ENCODE measurements around the gene SHANK3.

Gene SHANK3

GRCh38 chr22:50665738-50666137 is 6.9 kb upstream of the SHANK3 start:
- Histone ChIP-seq H3K23ac (ENCODE audit: low read length) (no peak overlapping the region), H3K4me1 (ENCODE audit: control insufficient read depth in 1 of 2, insufficient read depth in 2 of 2, low read length in 2 of 2) (no peaks in the 10 kb centered on the region), H2BK120ac (ENCODE audit: insufficient read depth, low read length, poor library complexity) (no peak overlapping the region), H3K4me3 (ENCODE audit: low read depth, low read length) (no peak overlapping the region), H3K4ac (ENCODE audit: low read depth, low read length) (no peak overlapping the region), H3K79me2 (ENCODE audit: control insufficient read depth, insufficient read depth, low read length, poor library complexity) (no peaks in the 10 kb centered on the region), H3K4me2 (ENCODE audit: low read length) (no peak overlapping the region), H3K18ac (ENCODE audit: low read length) (no peak overlapping the region), H3K9ac (ENCODE audit: low read length) (no peak overlapping the region), H4K12ac (ENCODE audit: low read depth, low read length) (no peak overlapping the region), H2BK5ac (ENCODE audit: low read depth, low read length, poor library complexity) (no peak overlapping the region), H2AK5ac (ENCODE audit: low read length) (no peak overlapping the region), H3K27me3 (ENCODE audit: insufficient read depth, low read length) (no peaks in the 10 kb centered on the region), H4K8ac (ENCODE audit: low read depth, low read length) (no peak overlapping the region), H3K14ac (ENCODE audit: low read length) (no peak overlapping the region), H3K9me3 (ENCODE audit: insufficient read depth, low read depth, low read length) (peaks cover 2% of the 10 kb centered on the region), H3K27ac (ENCODE audit: low read depth, low read length) (no peak overlapping the region), H3K36me3 (ENCODE audit: control insufficient read depth in 1 of 2, insufficient read depth in 2 of 2, low read length in 2 of 2) (no peaks in the 10 kb centered on the region), H2AFZ (ENCODE audit: insufficient read depth, low read length, poor library complexity) (no peak overlapping the region), H2BK12ac (ENCODE audit: low read length) (no peak overlapping the region), H4K91ac (ENCODE audit: low read depth, low read length) (no peak overlapping the region), H3K79me1 (ENCODE audit: low read length) (no peaks in the 10 kb centered on the region)
- no CpG with 5 or more reads among the region's 2 CpGs for WGBS (ENCODE audit: extremely low coverage, insufficient coverage, insufficient read length)
- no peak for DNase-seq

GRCh38 chr22:50670513-50670912 is 2.1 kb upstream of the SHANK3 start:
- Histone ChIP-seq H2BK12ac (ENCODE audit: low read length) (no peak overlapping the region), H4K8ac (ENCODE audit: low read depth, low read length) (no peak overlapping the region), H3K14ac (ENCODE audit: low read length) (no peak overlapping the region), H3K9me3 (ENCODE audit: insufficient read depth, low read depth, low read length) (peaks cover 13% of the 10 kb centered on the region), H2AFZ (ENCODE audit: insufficient read depth, low read length, poor library complexity) (no peak overlapping the region), H3K23ac (ENCODE audit: low read length) (no peak overlapping the region), H3K9ac (ENCODE audit: low read length) (no peak overlapping the region), H2AK5ac (ENCODE audit: low read length) (no peak overlapping the region), H4K91ac (ENCODE audit: low read depth, low read length) (no peak overlapping the region), H3K27me3 (ENCODE audit: insufficient read depth, low read length) (peaks cover 18% of the 10 kb centered on the region), H3K79me1 (ENCODE audit: low read length) (no peaks in the 10 kb centered on the region), H3K27ac (ENCODE audit: low read depth, low read length) (no peak overlapping the region), H3K4me2 (ENCODE audit: low read length) (no peak overlapping the region), H4K12ac (ENCODE audit: low read depth, low read length) (no peak overlapping the region), H2BK5ac (ENCODE audit: low read depth, low read length, poor library complexity) (no peak overlapping the region), H2BK120ac (ENCODE audit: insufficient read depth, low read length, poor library complexity) (no peak overlapping the region), H3K4me3 (ENCODE audit: low read depth, low read length) (no peak overlapping the region), H3K79me2 (ENCODE audit: control insufficient read depth, insufficient read depth, low read length, poor library complexity) (no peaks in the 10 kb centered on the region), H3K4ac (ENCODE audit: low read depth, low read length) (no peak overlapping the region), H3K36me3 (ENCODE audit: control insufficient read depth in 1 of 2, insufficient read depth in 2 of 2, low read length in 2 of 2) (no peaks in the 10 kb centered on the region), H3K18ac (ENCODE audit: low read length) (no peak overlapping the region), H3K4me1 (ENCODE audit: control insufficient read depth in 1 of 2, insufficient read depth in 2 of 2, low read length in 2 of 2) (peaks cover 3 to 7% of the 10 kb centered on the region in 2 experiments)
- WGBS (ENCODE audit: extremely low coverage, insufficient coverage, insufficient read length) = no CpG with 5 or more reads among the region's 4 CpGs
- no peak for DNase-seq

- Histone ChIP-seq H2BK120ac (ENCODE audit: insufficient read depth, low read length, poor library complexity) (no peak overlapping the region), H3K4me3 (ENCODE audit: low read depth, low read length) (no peak overlapping the region), H2BK12ac (ENCODE audit: low read length) (no peak overlapping the region), H3K36me3 (ENCODE audit: control insufficient read depth in 1 of 2, insufficient read depth in 2 of 2, low read length in 2 of 2) (no peaks in the 10 kb centered on the region), H3K9me3 (ENCODE audit: insufficient read depth, low read depth, low read length) (peaks cover 18% of the 10 kb centered on the region), H2AFZ (ENCODE audit: insufficient read depth, low read length, poor library complexity) (no peak overlapping the region), H2AK5ac (ENCODE audit: low read length) (no peak overlapping the region), H3K79me1 (ENCODE audit: low read length) (no peaks in the 10 kb centered on the region), H3K27ac (ENCODE audit: low read depth, low read length) (no peak overlapping the region), H3K79me2 (ENCODE audit: control insufficient read depth, insufficient read depth, low read length, poor library complexity) (no peaks in the 10 kb centered on the region), H3K23ac (ENCODE audit: low read length) (no peak overlapping the region), H3K18ac (ENCODE audit: low read length) (no peak overlapping the region), H3K9ac (ENCODE audit: low read length) (no peak overlapping the region), H3K4me2 (ENCODE audit: low read length) (no peak overlapping the region), H3K14ac (ENCODE audit: low read length) (no peak overlapping the region), H4K91ac (ENCODE audit: low read depth, low read length) (no peak overlapping the region), H4K12ac (ENCODE audit: low read depth, low read length) (no peak overlapping the region), H2BK5ac (ENCODE audit: low read depth, low read length, poor library complexity) (no peak overlapping the region), H3K4ac (ENCODE audit: low read depth, low read length) (no peak overlapping the region), H4K8ac (ENCODE audit: low read depth, low read length) (no peak overlapping the region), H3K27me3 (ENCODE audit: insufficient read depth, low read length) (peaks cover 20% of the 10 kb centered on the region), H3K4me1 (ENCODE audit: control insufficient read depth in 1 of 2, insufficient read depth in 2 of 2, low read length in 2 of 2) (peaks cover 3 to 7% of the 10 kb centered on the region in 2 experiments)
- no CpG with 5 or more reads among the region's 10 CpGs for WGBS (ENCODE audit: extremely low coverage, insufficient coverage, insufficient read length)
- DNase-seq = no peak
These were observed 1.6 kb upstream of the SHANK3 start for GRCh38 chr22:50670914-50671538.

DNA sequence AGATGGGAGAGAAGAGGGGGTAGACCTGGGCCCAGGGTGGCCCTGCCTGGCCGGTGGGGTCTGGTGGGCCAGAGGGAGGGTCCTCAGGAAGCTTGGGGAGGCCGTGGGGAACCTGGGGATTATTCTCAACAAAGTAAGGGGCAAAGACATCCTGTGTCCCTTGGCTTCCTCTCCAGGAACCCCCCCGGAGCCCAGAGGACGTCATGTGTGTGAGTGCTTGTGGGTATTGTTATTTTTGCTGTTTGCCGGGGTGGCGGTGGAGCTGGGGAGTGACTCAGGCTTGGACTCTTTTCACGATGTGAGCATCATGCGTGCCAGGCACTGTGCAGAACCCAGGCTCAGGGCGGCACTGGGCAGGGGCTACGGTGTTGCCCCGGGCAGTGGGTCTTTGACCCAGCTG is 982 bp upstream of the SHANK3 start:
- H3K4ac ChIP-seq (ENCODE audit: low read depth, low read length) = no peak overlapping the region
- no peak overlapping the region for H3K18ac ChIP-seq (ENCODE audit: low read length)
- H4K12ac ChIP-seq (ENCODE audit: low read depth, low read length) = no peak overlapping the region
- no peak overlapping the region for H2BK5ac ChIP-seq (ENCODE audit: low read depth, low read length, poor library complexity)
- no peak overlapping the region for H2BK120ac ChIP-seq (ENCODE audit: insufficient read depth, low read length, poor library complexity)
- no peak overlapping the region for H3K9ac ChIP-seq (ENCODE audit: low read length)
- no peaks in the 10 kb centered on the region for H3K36me3 ChIP-seq (ENCODE audit: control insufficient read depth in 1 of 2, insufficient read depth in 2 of 2, low read length in 2 of 2)
- no peaks in the 10 kb centered on the region for H3K79me1 ChIP-seq (ENCODE audit: low read length)
- H2BK12ac ChIP-seq (ENCODE audit: low read length) = no peak overlapping the region
- H4K91ac ChIP-seq (ENCODE audit: low read depth, low read length) = no peak overlapping the region
- no CpG with 5 or more reads among the region's 11 CpGs for WGBS (ENCODE audit: extremely low coverage, insufficient coverage, insufficient read length)
- H3K27me3 ChIP-seq (ENCODE audit: insufficient read depth, low read length) = peaks cover 20% of the 10 kb centered on the region
- H3K14ac ChIP-seq (ENCODE audit: low read length) = no peak overlapping the region
- no peak overlapping the region for H2AFZ ChIP-seq (ENCODE audit: insufficient read depth, low read length, poor library complexity)
- no peak overlapping the region for H3K27ac ChIP-seq (ENCODE audit: low read depth, low read length)
- peaks cover 19% of the 10 kb centered on the region for H3K9me3 ChIP-seq (ENCODE audit: insufficient read depth, low read depth, low read length)
- no peak overlapping the region for H4K8ac ChIP-seq (ENCODE audit: low read depth, low read length)
- no peak overlapping the region for H3K23ac ChIP-seq (ENCODE audit: low read length)
- H3K4me3 ChIP-seq (ENCODE audit: low read depth, low read length) = no peak overlapping the region
- peaks cover 3 to 7% of the 10 kb centered on the region in 2 experiments for H3K4me1 ChIP-seq (ENCODE audit: control insufficient read depth in 1 of 2, insufficient read depth in 2 of 2, low read length in 2 of 2)
- H3K79me2 ChIP-seq (ENCODE audit: control insufficient read depth, insufficient read depth, low read length, poor library complexity) = no peaks in the 10 kb centered on the region
- no peak for DNase-seq
- no peak overlapping the region for H2AK5ac ChIP-seq (ENCODE audit: low read length)
- H3K4me2 ChIP-seq (ENCODE audit: low read length) = no peak overlapping the region
